ENCODE measurements around the gene PBX2.
A peak's percentile ranks its signal among the peaks of the same experiment; 100 is the strongest.
"Not testable (repeated sequence)": the region's sequence is repeated elsewhere in the genome, so short reads cannot be mapped to it uniquely, and the experiment has no call there.

PBX2 gene

DNA sequence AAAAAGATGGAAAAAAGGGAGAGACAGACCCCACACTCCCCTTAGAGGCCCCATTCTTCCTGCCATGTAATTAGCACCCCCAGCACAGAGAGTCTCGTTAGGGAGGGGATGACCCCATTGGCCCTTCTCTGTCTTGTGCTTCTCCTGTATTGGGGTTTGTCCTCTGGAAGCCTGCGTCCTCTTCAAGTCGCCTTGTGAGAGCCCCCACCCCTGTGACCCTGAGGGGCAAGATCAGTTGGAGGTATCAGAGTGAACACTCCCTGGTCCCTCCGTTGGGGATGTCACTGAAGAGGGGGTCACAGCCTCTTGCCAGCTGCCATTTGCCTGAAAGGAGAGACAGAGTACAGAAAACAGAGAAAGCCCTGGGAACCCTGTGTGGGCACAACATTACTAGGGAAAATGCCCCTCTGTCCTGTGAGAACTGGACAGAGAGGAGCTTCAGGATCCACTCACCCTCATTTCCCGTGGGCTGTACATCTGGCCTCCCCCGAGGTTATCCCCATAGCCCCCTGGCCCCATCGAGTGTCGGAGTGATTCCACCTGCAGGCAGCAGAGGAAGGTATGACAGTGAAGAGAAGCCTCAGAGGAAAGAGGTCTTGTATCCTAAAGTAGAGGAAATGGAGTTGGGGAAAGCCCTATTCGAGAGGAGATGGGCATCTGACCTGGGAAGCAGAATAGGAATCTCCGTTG is 3.7 kb downstream of the PBX2 start:
- DNase-seq: not testable (repeated sequence)

GRCh38 chr6:32185681-32186131 is 4.3 kb downstream of the PBX2 start:
- DNase-seq: not testable (repeated sequence)

GRCh38 chr6:32184084-32184640 is 5.8 kb downstream of the PBX2 start, which contains the start of gene AGER:
AGER (minus strand) TSS chr6:32184253; CDS start chr6:32184222, 31 bp downstream.
- no peak for DNase-seq

GRCh38 chr6:32183483-32184083 is 6.4 kb downstream of the PBX2 start:
- no peak for DNase-seq

DNA sequence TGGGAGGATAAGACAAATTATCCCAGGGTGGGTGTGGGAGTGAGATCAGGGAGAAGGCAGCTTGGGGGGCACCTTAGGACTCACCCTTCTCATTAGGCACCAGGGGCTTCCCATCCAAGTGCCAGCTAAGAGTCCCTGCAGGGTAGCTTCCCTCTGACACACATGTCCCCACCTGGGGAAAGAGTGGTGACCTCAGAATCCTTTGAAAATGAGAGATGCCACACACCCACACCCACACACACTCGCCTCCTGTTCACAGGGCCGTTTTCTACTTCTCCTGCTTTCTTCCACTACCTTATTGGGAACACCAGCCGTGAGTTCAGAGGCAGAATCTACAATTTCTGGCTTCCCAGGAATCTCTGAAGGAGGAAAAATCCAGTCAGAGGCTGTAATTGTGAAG is 7.0 kb downstream of the PBX2 start:
- no peak for DNase-seq

- DNase-seq: no peak
Observed at GRCh38 chr6:32182555-32182981, 7.4 kb downstream of the PBX2 start.

DNA sequence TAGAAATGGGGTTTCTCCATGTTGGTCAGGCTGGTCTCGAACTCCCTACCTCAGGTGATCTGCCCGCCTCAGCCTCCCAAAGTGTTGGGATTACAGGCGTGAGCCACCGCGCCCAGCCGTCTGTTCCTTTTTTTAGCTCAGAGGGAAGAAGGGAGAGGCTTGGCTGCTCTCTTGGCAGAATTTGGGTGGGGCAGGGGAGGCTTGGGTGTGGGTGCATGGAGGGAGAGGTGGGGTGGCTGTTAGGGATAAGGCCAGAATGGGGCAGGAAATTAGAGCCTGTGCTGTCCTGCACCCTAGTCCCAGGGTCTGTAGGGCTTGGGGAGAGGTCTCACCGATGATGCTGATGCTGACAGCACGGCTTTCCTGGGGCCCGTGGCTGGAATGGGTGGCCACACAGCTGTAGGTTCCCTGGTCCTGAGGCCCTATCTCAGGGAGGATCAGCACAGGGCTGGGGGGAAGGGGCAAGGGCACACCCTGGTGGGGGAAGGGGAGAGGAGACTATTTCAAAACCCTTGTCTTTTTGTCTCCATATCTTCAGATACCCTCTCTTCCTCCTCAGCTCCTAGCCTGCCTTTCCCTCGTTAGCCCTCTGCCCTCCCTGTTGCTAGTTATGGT is 8.0 kb downstream of the PBX2 start:
- DNase-seq: no peak

DNA sequence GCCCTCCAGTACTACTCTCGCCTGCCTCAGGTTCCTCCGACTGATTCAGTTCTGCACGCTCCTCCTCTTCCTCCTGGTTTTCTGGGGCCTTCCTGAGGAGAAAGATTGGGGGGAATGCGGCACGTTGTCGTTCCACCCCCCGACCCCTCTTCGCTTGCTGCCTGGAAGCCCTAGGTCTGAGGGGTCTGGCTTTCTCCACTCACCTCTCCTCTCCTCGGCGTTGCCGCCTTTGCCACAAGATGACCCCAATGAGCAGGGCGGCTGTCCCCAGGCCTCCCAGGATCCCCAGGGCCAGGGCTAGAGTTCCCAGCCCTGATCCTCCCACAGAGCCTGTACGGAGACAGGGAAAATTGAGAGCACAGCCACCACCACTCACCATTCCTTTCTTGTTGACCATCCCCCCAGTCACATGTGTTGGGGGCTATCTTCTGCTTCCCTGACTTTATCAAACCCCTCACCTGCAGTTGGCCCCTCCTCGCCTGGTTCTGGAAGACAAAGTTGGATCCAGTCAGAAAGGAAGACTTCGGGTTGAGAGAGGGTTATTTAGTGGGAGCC is 8.8 kb downstream of the PBX2 start:
- DNase-seq: no peak

- no peak for DNase-seq
Observed at GRCh38 chr6:32179766-32180405, 10.1 kb downstream of the PBX2 start.

- DNase-seq: no peak
Observed at GRCh38 chr6:32178547-32179440, 11.2 kb downstream of the PBX2 start.

- DNase-seq: peak; percentile 100
Observed at GRCh38 chr6:32177788-32178546, 12.0 kb downstream of the PBX2 start, which contains the start of gene RNF5. RNF5 (plus strand) TSS chr6:32178405; CDS start chr6:32178512, 107 bp downstream.

DNA sequence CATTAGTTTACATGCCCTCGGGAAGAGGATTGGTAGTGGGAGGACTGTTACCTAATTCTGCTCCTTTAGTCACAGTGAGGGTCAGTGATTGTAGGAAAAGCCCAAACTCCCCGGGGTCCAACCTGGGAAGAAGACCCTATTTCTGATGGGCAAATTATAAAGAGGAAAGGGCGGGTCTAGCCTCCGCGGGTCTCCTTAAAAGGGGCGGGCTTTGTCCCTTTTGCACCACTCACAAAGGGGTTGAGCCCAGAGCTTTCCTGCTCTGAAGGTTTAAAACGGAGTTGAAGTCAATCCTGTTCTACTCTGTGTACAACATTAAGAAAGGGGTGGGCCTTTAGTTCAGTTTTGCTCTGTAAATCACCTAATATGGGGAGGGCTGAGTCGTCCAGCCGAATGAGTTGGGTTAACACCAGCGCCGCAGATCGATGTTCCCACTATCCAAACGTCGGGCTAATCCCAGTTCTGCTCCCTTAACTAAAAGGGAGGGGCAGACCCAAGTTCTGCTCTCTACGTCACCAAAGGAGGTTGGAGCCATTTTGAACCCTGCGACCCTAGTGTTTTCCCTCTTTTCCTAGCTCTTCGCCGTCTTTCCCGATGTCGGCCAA is 12.7 kb downstream of the PBX2 start:
- peak; percentile 81 for DNase-seq

DNA sequence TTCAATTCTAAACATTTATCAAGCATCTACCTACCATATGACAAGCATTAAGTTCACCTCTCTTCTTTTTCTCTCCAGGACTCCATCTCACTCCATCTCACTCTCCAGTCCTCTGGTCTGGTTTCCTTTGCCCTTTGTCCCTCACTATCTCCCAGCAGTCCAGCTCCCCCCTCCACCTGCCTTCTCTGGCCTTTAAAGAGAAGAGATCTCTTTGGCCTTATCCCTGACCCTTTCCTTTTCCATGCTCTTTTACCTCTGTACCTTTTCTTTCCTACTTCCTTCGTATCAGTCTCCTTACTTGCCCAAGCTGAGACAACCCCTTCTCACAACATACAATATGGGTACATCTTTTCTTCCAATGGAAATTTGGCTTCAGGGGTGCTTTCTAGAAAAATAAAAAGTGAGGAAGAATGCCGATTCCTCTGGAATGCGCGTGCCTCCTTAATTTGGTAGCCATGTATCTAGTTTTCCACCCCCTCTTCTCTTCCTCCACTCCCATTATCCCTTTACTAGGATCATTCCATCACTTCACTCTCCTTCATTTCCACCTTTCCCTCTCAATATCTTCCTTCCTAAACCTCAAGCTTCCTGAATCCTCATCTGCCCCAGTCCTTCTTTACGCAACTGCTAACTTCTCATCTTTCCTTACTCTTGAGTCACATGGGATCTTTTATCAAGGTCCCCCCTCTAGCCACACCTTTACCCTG is 13.4 kb downstream of the PBX2 start:
- DNase-seq: no peak

GRCh38 chr6:32175711-32176475 is 14.1 kb downstream of the PBX2 start, which contains the start of gene AGPAT1:
AGPAT1 (minus strand) TSS chr6:32176084; CDS start chr6:32171496, 4,588 bp downstream.
- DNase-seq: peak; percentile 94

- DNase-seq: no peak
Observed at GRCh38 chr6:32175322-32175710, 14.7 kb downstream of the PBX2 start.

DNA sequence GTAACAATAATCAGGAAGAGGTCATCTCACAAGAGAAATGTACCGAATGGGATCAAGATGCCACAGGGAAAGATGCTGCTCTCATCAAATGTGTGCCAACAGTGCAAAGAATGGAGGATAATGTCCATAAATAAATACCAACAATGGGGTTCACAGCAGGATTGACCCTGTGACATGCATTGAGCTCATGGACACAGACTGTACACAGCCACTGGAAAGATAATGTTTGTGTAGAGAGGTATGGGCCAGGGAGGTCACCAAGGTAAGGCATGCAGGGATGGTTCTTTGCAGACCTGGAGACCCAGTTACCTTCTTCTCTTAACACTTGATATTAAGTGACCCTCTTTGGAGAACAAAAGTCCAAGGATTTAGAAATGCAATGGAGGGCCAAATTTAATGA is 15.6 kb downstream of the PBX2 start:
- no peak for DNase-seq

- no peak for DNase-seq
Observed at GRCh38 chr6:32173051-32173727, 16.8 kb downstream of the PBX2 start.

GRCh38 chr6:32171234-32171633 is 18.8 kb downstream of the PBX2 start:
- DNase-seq: no peak
